Measurements from ENCODE around the gene RP9.

- TF ChIP-seq EZH2 (IDR thresholded peaks at IDR 0.05; ENCODE audit: low read depth) = no peak
- TF ChIP-seq CTCF (conservative IDR thresholded peaks at IDR 0.05) = no peak
Observed at GRCh38 chr7:33048704-33049103, 60.5 kb downstream of the RP9 start.

All from PC-9 (cell line).